HCT116 (cell line): ENCODE data around the gene MAP1S. TPM values are rescaled to one million over a fixed set of nuclear protein-coding genes. Genes with fewer than 3 reads are reported as not detected.

ENCODE experiments used
- ATAC-seq: fragments of 200-7000 bp; cut with Tn5 transposase; 2 replicates; pipeline ENCODE4 v1.9.1; 2020; ENCODE audit warnings: mild to moderate bottlenecking, moderate library complexity
- BruUV-seq: library from RNA; stranded (reverse); fragments of 400-500 nt; replicated peaks from 2 replicates; lab custom pipeline; 2021; lab: Mats Ljungman, UMichigan
- CTCF ChIA-PET: fragments of 300-600 bp; sonication (Branson Sonifier 250); formaldehyde crosslinking; loops from one replicate; lab custom pipeline; 2021; ENCODE audit warnings: antibody characterized with exemption; lab: Charles Lee
- POLR2A ChIA-PET: fragments of 300-600, 350-600 bp; sonication (Branson Sonifier 250); formaldehyde crosslinking; loops from one replicate; lab custom pipeline; 2021; ENCODE audit warnings: antibody characterized with exemption; lab: Charles Lee
- RAD21 ChIA-PET, 2 experiments: fragments of 300-600 bp; sonication (Branson Sonifier 250); formaldehyde crosslinking; loops; one replicate each; lab custom pipeline; 2023; ENCODE audit warnings: low total read pairs in 2 of 2; ENCODE audit not compliant: uncharacterized antibody in 2 of 2, unreplicated experiment in 2 of 2, low non-redundant PET in 1 of 2; lab: Charles Lee
- DNase-seq: peaks from one replicate; pipeline ENCODE4 v3.0.0-alpha.2; 2010; ENCODE audit warnings: low read depth, low spot score
- H2AFZ ChIP-seq: fragments of 200-600 bp; shearing (Covaris generic), sonication (generic); 2 replicates; pipeline ENCODE4 v1.6.1; 2017; ENCODE audit warnings: low read depth, mixed run types, mixed read lengths, antibody characterized with exemption, low read length; ENCODE audit not compliant: poor library complexity, severe bottlenecking
- H3K27ac ChIP-seq: 2 replicates; pipeline ENCODE4 v1.5.1; 2012; ENCODE audit warnings: low read depth, low read length
- H3K27me3 ChIP-seq: fragments of 200-600 bp; sonication (generic); 2 replicates; pipeline ENCODE4 v1.6.1; 2016; ENCODE audit warnings: mixed run types, low read length, mixed read lengths; ENCODE audit not compliant: insufficient read depth
- H3K36me3 ChIP-seq, 2 experiments: fragments of 200-500 bp in 1 of 2; fragments of 200-600 bp in 1 of 2; sonication (Bioruptor generic) in 1 of 2; sonication (generic) in 1 of 2; 2 replicates each; pipeline versions ENCODE4 v1.5.1 to v1.6.1; 2014 to 2016; ENCODE audit warnings: low read length in 2 of 2, inconsistent platforms in 1 of 2, mixed read lengths in 1 of 2, mixed run types in 1 of 2; ENCODE audit not compliant: insufficient read depth in 2 of 2, control insufficient read depth in 1 of 2
- H3K4me1 ChIP-seq, 2 experiments: fragments of 200-600 bp in 1 of 2; sonication (generic) in 1 of 2; 2 replicates each; pipeline versions ENCODE4 v1.5.1 to v1.6.1; 2012 to 2017; ENCODE audit warnings: low read length in 2 of 2, inconsistent platforms in 1 of 2, mild to moderate bottlenecking in 1 of 2, mixed read lengths in 1 of 2, mixed run types in 1 of 2, moderate library complexity in 1 of 2; ENCODE audit not compliant: insufficient read depth in 2 of 2, control insufficient read depth in 1 of 2
- H3K4me2 ChIP-seq: fragments of 200-600 bp; sonication (generic); 2 replicates; pipeline ENCODE4 v1.6.1; 2017; ENCODE audit warnings: mixed run types, low read length, mixed read lengths
- H3K4me3 ChIP-seq, 2 experiments: fragments of 200-600 bp in 1 of 2; sonication (generic) in 1 of 2; replicated peaks in 1 of 2; 2 replicates each; pipeline ENCODE4 v1.5.1; 2011 to 2016; ENCODE audit warnings: low read length in 2 of 2, control low read depth in 1 of 2, low read depth in 1 of 2, mild to moderate bottlenecking in 1 of 2, mixed read lengths in 1 of 2, mixed run types in 1 of 2
- H3K79me2 ChIP-seq: fragments of 200-600 bp; sonication (generic); 2 replicates; pipeline ENCODE4 v1.6.1; 2017; ENCODE audit warnings: mild to moderate bottlenecking, mixed run types, low read length, moderate library complexity, mixed read lengths; ENCODE audit not compliant: insufficient read depth
- H3K9ac ChIP-seq: fragments of 200-600 bp; sonication (generic); 2 replicates; pipeline ENCODE4 v1.6.1; 2016; ENCODE audit warnings: low read length, mixed read lengths
- H3K9me2 ChIP-seq: fragments of 200-600 bp; sonication (generic), shearing (Covaris generic); 2 replicates; pipeline ENCODE4 v1.6.1; 2017; ENCODE audit warnings: mixed run types, mild to moderate bottlenecking, moderate library complexity; ENCODE audit not compliant: insufficient read depth
- H3K9me3 ChIP-seq, 2 experiments: fragments of 200-500 bp in 1 of 2; fragments of 200-600 bp in 1 of 2; sonication (Bioruptor generic) in 1 of 2; sonication (generic) in 1 of 2; 2 replicates each; pipeline ENCODE4 v1.6.1; 2014 to 2017; ENCODE audit warnings: low read length in 2 of 2, mixed read lengths in 2 of 2, inconsistent platforms in 1 of 2, low read depth in 1 of 2, mild to moderate bottlenecking in 1 of 2, mixed run types in 1 of 2, moderate library complexity in 1 of 2; ENCODE audit not compliant: control insufficient read depth in 1 of 2, insufficient read depth in 1 of 2
- H4K20me1 ChIP-seq: fragments of 200-600 bp; sonication (generic), shearing (Covaris generic); 2 replicates; pipeline ENCODE4 v1.6.1; 2017; ENCODE audit warnings: mixed run types, mild to moderate bottlenecking, moderate library complexity; ENCODE audit not compliant: insufficient read depth
- EGR1 ChIP-seq: IDR thresholded peaks from 2 replicates; pipeline ENCODE4 v1.6.1; 2012; ENCODE audit warnings: low read depth
- POLR2AphosphoS5 ChIP-seq: IDR thresholded peaks from 2 replicates; pipeline ENCODE4 v1.6.1; 2011; ENCODE audit warnings: mild to moderate bottlenecking, low read depth, low read length, moderate library complexity
- SP1 ChIP-seq: IDR thresholded peaks from 2 replicates; pipeline ENCODE4 v1.6.1; 2012; ENCODE audit warnings: low read depth
- SRF ChIP-seq: IDR thresholded peaks from 2 replicates; pipeline ENCODE4 v1.6.1; 2012; ENCODE audit warnings: low read depth
- YY1 ChIP-seq: IDR thresholded peaks from 2 replicates; pipeline ENCODE4 v1.6.1; 2011; ENCODE audit warnings: low read length, low read depth, moderate library complexity, mild to moderate bottlenecking; ENCODE audit not compliant: insufficient replicate concordance; ENCODE audit errors: extremely low read depth
- ZFX ChIP-seq: fragments of 450-650 bp; IDR thresholded peaks from 2 replicates; pipeline ENCODE4 v1.6.1; 2017
- intact Hi-C: fragments of 100-400 bp; cut with micrococcal nuclease; formaldehyde crosslinking; loops from 2 replicates; pipeline ENCODE4 v1.10.0; 2022
- total RNA-seq: library from RNA; stranded (reverse); gene quantifications from one replicate; pipeline ENCODE4 v1.2.1, GENCODE V29; 2021; ENCODE audit not compliant: unreplicated experiment
- TF ChIP-seq, protein P1 (sequence below): IDR thresholded peaks from 2 replicates; pipeline ENCODE4 v1.6.1; 2012; ENCODE audit warnings: low read depth

Gene MAP1S
- total RNA-seq, 1 experiment from 2014 or later: 80.8 TPM

DNA sequence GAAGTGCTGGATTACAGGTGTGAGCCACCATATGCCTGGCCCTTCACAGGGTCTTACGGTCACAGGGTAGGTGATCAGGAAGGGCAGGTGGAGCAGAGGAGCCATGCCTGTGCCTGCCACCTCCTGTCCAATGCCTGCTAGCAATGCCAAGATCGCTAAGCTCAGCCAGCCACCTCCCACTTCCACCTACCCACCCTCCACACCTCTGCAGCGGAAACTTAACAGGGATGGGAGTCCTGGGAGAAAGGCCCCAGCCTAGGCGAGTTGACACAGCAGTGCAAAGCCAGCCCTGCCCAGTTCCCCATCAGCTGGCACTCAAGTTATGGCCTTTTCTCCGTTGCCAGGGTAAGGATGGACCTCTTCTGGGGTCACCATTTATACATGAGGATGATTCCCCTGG, 16.1 kb downstream of the MAP1S start:
- ATAC-seq (no peak), DNase-seq (no peak)
- ChIA-PET CTCF (no interaction called here), POLR2A (no interaction called here), RAD21 (no interaction called here)
- no peak overlapping the region for H3K4me3 ChIP-seq
- BruUV-seq: no TSS peak
- H3K4me1 ChIP-seq: peaks cover 21 to 46% of the 10 kb centered on the region in 2 experiments
- H3K27me3 ChIP-seq: no peaks in the 10 kb centered on the region
- H3K36me3 ChIP-seq: peaks cover 21 to 37% of the 10 kb centered on the region in 2 experiments; a peak in 3 of 4 replicates
- no peak overlapping the region for H2AFZ ChIP-seq
- H3K9me3 ChIP-seq: no peaks in the 10 kb centered on the region
- intact Hi-C loops: no loop called here
- TF ChIP-seq SP1: no peak
- TF ChIP-seq YY1: no peak
- TF ChIP-seq, protein P1, sequence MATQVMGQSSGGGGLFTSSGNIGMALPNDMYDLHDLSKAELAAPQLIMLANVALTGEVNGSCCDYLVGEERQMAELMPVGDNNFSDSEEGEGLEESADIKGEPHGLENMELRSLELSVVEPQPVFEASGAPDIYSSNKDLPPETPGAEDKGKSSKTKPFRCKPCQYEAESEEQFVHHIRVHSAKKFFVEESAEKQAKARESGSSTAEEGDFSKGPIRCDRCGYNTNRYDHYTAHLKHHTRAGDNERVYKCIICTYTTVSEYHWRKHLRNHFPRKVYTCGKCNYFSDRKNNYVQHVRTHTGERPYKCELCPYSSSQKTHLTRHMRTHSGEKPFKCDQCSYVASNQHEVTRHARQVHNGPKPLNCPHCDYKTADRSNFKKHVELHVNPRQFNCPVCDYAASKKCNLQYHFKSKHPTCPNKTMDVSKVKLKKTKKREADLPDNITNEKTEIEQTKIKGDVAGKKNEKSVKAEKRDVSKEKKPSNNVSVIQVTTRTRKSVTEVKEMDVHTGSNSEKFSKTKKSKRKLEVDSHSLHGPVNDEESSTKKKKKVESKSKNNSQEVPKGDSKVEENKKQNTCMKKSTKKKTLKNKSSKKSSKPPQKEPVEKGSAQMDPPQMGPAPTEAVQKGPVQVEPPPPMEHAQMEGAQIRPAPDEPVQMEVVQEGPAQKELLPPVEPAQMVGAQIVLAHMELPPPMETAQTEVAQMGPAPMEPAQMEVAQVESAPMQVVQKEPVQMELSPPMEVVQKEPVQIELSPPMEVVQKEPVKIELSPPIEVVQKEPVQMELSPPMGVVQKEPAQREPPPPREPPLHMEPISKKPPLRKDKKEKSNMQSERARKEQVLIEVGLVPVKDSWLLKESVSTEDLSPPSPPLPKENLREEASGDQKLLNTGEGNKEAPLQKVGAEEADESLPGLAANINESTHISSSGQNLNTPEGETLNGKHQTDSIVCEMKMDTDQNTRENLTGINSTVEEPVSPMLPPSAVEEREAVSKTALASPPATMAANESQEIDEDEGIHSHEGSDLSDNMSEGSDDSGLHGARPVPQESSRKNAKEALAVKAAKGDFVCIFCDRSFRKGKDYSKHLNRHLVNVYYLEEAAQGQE: no peak
- no peak for TF ChIP-seq ZFX
- no peak for TF ChIP-seq SRF
- TF ChIP-seq EGR1: no peak
- no peak for TF ChIP-seq POLR2AphosphoS5
- no peaks in the 10 kb centered on the region for H3K9me2 ChIP-seq
- no peak overlapping the region for H3K27ac ChIP-seq
- H3K9ac ChIP-seq: no peak overlapping the region
- peaks cover 30% of the 10 kb centered on the region for H3K79me2 ChIP-seq
- no peak overlapping the region for H3K4me2 ChIP-seq
- H4K20me1 ChIP-seq: 0 out of 2 replicates have a peak, but pooled peaks cover 3% of the 10 kb centered on the region
